ENCODE results near the gene ADARB2.
A peak's percentile ranks its signal among the peaks of the same experiment; 100 is the strongest.

Gene ADARB2

DNA sequence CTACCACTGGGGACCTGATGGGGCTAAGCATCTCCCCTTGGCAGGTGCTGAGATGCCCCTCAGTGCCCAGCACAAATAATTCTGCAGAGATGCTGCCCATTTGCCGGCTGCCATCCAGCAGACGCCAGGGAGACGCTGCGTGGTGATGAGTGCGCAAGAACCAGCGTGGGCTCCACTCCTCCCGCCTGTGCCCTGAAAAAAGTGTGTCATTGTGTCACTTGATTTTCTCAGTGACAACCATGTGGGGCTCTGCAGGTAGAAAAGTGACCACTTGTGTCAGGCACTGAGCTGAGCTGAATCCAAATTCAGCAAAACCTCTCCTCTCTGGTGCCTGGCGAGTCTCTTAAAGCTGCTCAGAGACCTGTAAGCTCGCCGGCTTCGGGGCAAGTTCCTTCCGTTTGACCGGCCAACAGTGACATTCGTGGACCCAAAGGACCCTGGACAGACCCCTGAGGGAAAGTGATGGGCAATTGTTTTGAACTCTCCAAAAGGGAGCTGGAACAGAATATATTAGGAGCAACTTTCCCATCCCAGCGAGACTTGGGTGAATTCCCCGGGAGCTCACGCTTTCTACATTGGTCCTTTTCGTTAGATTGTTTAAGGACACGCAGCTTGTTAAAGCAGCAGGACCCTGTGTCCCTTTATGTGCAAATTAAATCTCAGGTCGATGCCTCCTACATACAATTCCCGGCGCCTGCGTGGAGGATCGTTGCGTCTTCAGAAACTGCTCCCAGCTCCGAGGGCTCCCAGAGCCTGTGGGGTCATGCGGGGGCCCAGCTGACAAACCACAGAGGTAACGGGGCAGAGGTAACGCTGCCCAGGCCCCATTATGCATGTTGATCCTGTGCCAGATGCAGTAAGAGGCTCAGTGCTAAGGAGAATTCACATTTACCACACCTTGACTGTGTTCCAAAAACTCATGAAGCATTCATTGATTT is 332.7 kb downstream of the ADARB2 start:
- no peak overlapping the region for H3K4me3 ChIP-seq (ENCODE audit: low read depth, low read length)
- TF ChIP-seq, protein P1, sequence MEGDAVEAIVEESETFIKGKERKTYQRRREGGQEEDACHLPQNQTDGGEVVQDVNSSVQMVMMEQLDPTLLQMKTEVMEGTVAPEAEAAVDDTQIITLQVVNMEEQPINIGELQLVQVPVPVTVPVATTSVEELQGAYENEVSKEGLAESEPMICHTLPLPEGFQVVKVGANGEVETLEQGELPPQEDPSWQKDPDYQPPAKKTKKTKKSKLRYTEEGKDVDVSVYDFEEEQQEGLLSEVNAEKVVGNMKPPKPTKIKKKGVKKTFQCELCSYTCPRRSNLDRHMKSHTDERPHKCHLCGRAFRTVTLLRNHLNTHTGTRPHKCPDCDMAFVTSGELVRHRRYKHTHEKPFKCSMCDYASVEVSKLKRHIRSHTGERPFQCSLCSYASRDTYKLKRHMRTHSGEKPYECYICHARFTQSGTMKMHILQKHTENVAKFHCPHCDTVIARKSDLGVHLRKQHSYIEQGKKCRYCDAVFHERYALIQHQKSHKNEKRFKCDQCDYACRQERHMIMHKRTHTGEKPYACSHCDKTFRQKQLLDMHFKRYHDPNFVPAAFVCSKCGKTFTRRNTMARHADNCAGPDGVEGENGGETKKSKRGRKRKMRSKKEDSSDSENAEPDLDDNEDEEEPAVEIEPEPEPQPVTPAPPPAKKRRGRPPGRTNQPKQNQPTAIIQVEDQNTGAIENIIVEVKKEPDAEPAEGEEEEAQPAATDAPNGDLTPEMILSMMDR (IDR thresholded peaks at IDR 0.05; ENCODE audit: low read depth, low read length, missing control alignments): no peak
- no peak for DNase-seq (ENCODE audit: low read depth)

- TF ChIP-seq, protein P1 (IDR thresholded peaks at IDR 0.05; ENCODE audit: low read depth, low read length, missing control alignments): peak; percentile 41
- no peak overlapping the region for H3K4me3 ChIP-seq (ENCODE audit: low read depth, low read length)
- no peak for DNase-seq (ENCODE audit: low read depth)
Measured at GRCh38 chr10:1403508-1404322, 333.6 kb downstream of the ADARB2 start.

- TF ChIP-seq, protein P1 (IDR thresholded peaks at IDR 0.05; ENCODE audit: low read depth, low read length, missing control alignments): no peak
- no peak overlapping the region for H3K4me3 ChIP-seq (ENCODE audit: low read depth, low read length)
- DNase-seq (ENCODE audit: low read depth): no peak
Measured at GRCh38 chr10:1402816-1403507, 334.4 kb downstream of the ADARB2 start.

- DNase-seq (ENCODE audit: low read depth): no peak
- TF ChIP-seq, protein P1 (IDR thresholded peaks at IDR 0.05; ENCODE audit: low read depth, low read length, missing control alignments): no peak
- H3K4me3 ChIP-seq (ENCODE audit: low read depth, low read length): no peak overlapping the region
Measured at GRCh38 chr10:1402016-1402770, 335.1 kb downstream of the ADARB2 start.

- TF ChIP-seq, protein P1 (IDR thresholded peaks at IDR 0.05; ENCODE audit: low read depth, low read length, missing control alignments): no peak
- H3K4me3 ChIP-seq (ENCODE audit: low read depth, low read length): no peak overlapping the region
- no peak for DNase-seq (ENCODE audit: low read depth)
Measured at GRCh38 chr10:1401071-1401965, 336.0 kb downstream of the ADARB2 start.

Data from GM12864 (cell line).